Naive thymus-derived CD4-positive, alpha-beta T cell (primary cell): ENCODE measurements around the gene NANOS3. TPM values are rescaled to one million over a fixed set of nuclear protein-coding genes. Genes with fewer than 3 reads are reported as not detected.

Source experiments
- ATAC-seq: fragments of 150-1000 bp; cut with Tn5 transposase; 2 replicates; pipeline ENCODE4 v1.10.0; 2021; ENCODE audit warnings: mild to moderate bottlenecking, moderate library complexity
- CTCF ChIA-PET: fragments of 350-600 bp; sonication (Branson Sonifier 250); formaldehyde crosslinking; loops from one replicate; lab custom pipeline; 2021; ENCODE audit warnings: antibody characterized with exemption; lab: Charles Lee
- POLR2A ChIA-PET: fragments of 350-600 bp; sonication (Branson Sonifier 250); formaldehyde crosslinking; loops from one replicate; lab custom pipeline; 2021; ENCODE audit warnings: antibody characterized with exemption, inconsistent platforms; lab: Charles Lee
- DNase-seq, 9 donors: peaks; one replicate each; pipeline versions ENCODE4 v3.0.0 to v3.0.0-alpha.2; 2020 to 2022; ENCODE audit warnings: mixed read lengths in 1 of 9
- H3K27ac ChIP-seq: one replicate; pipeline ENCODE4 v1.7.0; 2013; ENCODE audit warnings: mild to moderate bottlenecking, low read depth, low read length, moderate library complexity
- H3K27me3 ChIP-seq, 2 donors: one replicate each; pipeline ENCODE4 v1.7.0; 2013; ENCODE audit warnings: low read length in 2 of 2, mild to moderate bottlenecking in 2 of 2, moderate library complexity in 2 of 2; ENCODE audit not compliant: control insufficient read depth in 2 of 2, insufficient read depth in 2 of 2
- H3K36me3 ChIP-seq, 3 experiments: 1 replicate in 2 of 3; 2 replicates in 1 of 3; pipeline ENCODE4 v1.7.0; 2013; ENCODE audit warnings: low read length in 3 of 3, mild to moderate bottlenecking in 3 of 3, moderate library complexity in 1 of 3; ENCODE audit not compliant: insufficient read depth in 3 of 3, control insufficient read depth in 2 of 3
- H3K4me1 ChIP-seq, 2 donors: one replicate each; pipeline ENCODE4 v1.7.0; 2013; ENCODE audit warnings: low read length in 2 of 2, mild to moderate bottlenecking in 2 of 2, moderate library complexity in 1 of 2; ENCODE audit not compliant: control insufficient read depth in 2 of 2, insufficient read depth in 2 of 2
- H3K4me3 ChIP-seq: 2 replicates; pipeline ENCODE4 v1.7.0; 2013; ENCODE audit warnings: mild to moderate bottlenecking, low read length
- H3K9me3 ChIP-seq, 3 experiments: 1 replicate in 2 of 3; 2 replicates in 1 of 3; pipeline ENCODE4 v1.7.0; 2013; ENCODE audit warnings: low read length in 3 of 3; ENCODE audit not compliant: control insufficient read depth in 2 of 3
- H3K27ac Mint-ChIP-seq, 9 donors: one replicate each; pipeline ENCODE4 v1.8.0; 2020 to 2022; ENCODE audit warnings: mixed read lengths in 9 of 9, mild to moderate bottlenecking in 8 of 9, moderate library complexity in 5 of 9, inconsistent platforms in 2 of 9
- H3K27me3 Mint-ChIP-seq, 5 donors: one replicate each; pipeline ENCODE4 v1.8.0; 2021 to 2022; ENCODE audit warnings: mixed read lengths in 5 of 5, mild to moderate bottlenecking in 1 of 5
- H3K36me3 Mint-ChIP-seq, 5 donors: one replicate each; pipeline ENCODE4 v1.8.0; 2020 to 2022; ENCODE audit warnings: mixed read lengths in 5 of 5, mild to moderate bottlenecking in 3 of 5, inconsistent platforms in 1 of 5
- H3K4me1 Mint-ChIP-seq, 7 donors: one replicate each; pipeline ENCODE4 v1.8.0; 2020 to 2022; ENCODE audit warnings: mixed read lengths in 7 of 7, mild to moderate bottlenecking in 3 of 7, inconsistent platforms in 1 of 7
- H3K4me3 Mint-ChIP-seq, 10 donors: one replicate each; pipeline ENCODE4 v1.8.0; 2020 to 2022; ENCODE audit warnings: mild to moderate bottlenecking in 10 of 10, mixed read lengths in 10 of 10, moderate library complexity in 6 of 10, inconsistent platforms in 2 of 10
- H3K9me3 Mint-ChIP-seq, 11 donors: one replicate each; pipeline ENCODE4 v1.8.0; 2020 to 2022; ENCODE audit warnings: mixed read lengths in 11 of 11, mild to moderate bottlenecking in 4 of 11, inconsistent platforms in 1 of 11, moderate library complexity in 1 of 11
- intact Hi-C, 2 donors: fragments of 100-400 bp; cut with micrococcal nuclease; formaldehyde crosslinking; loops; one replicate each; pipeline ENCODE4 v1.15.1; 2023
- polyA plus RNA-seq, 2 donors: library from polyadenylated mRNA; unstranded; fragments of 300-500 nt; fragmentation: Illumina TruSeq; gene quantifications; one replicate each; pipeline ENCODE4 v1.2.3, GENCODE V29; 2021
- total RNA-seq, 6 experiments: library from RNA in 5 of 6; stranded (reverse) in 5 of 6; gene quantifications; 1 replicate in 5 of 6; 2 replicates in 1 of 6; pipeline ENCODE4 v1.2.3 and lab custom pipeline; 2021 to 2026

NANOS3 gene
- total and polyA plus RNA-seq, 7 experiments from 2014 or later = 1.3 to 3.4 TPM; not detected in 5

- Mint-ChIP-seq H3K4me3 (peak overlapping the region; percentile 79 to 93 (median 88)), H3K4me1 (peaks cover 15 to 41% (median 36%) of the 10 kb centered on the region in 7 donors), H3K36me3 (peaks cover 0 to 18% (median 0%) of the 10 kb centered on the region in 5 donors), H3K27ac (peak overlapping the region; percentile 88 to 97 (median 91)), H3K9me3 (no peaks in the 10 kb centered on the region), H3K27me3 (no peaks in the 10 kb centered on the region)
- CTCF ChIA-PET = interaction anchor here (0.5 to 0.6 kb wide), 2 partner anchors 28 to 387 kb away, joined by 4 to 5 read pairs; no protein-coding TSS in a partner anchor
- peaks cover 31 to 41% of the 10 kb centered on the region in 2 donors for H3K4me1 ChIP-seq
- ATAC-seq (peak; percentile 69), DNase-seq (peak; percentile 88 to 97 (median 92))
- H3K9me3 ChIP-seq = no peaks in the 10 kb centered on the region
- H3K27me3 ChIP-seq = no peaks in the 10 kb centered on the region
- POLR2A ChIA-PET = interaction anchor here (0.9 to 1.9 kb wide), 4 partner anchors 8 to 45 kb away, joined by 3 to 7 read pairs (median 4); no protein-coding TSS in a partner anchor
- H3K4me3 ChIP-seq = peak overlapping the region; percentile 70
- H3K36me3 ChIP-seq = no peaks in the 10 kb centered on the region
- intact Hi-C loops = loop anchor here (1.0 to 2.0 kb wide), 7 partner anchors 9 to 73 kb away; partner anchors contain the start of genes BRME1 (in 1 of the 2), CC2D1A (in 1 of the 2) and ZSWIM4 (in 1 of the 2)
- peak overlapping the region; percentile 85 for H3K27ac ChIP-seq
Observed at GRCh38 chr19:13833330-13834243, 43.3 kb upstream of the NANOS3 start.

GRCh38 chr19:13834244-13835069, 42.5 kb upstream of the NANOS3 start:
- peak overlapping the region; percentile 88 to 97 (median 91) for H3K27ac Mint-ChIP-seq
- H3K27ac ChIP-seq = peak overlapping the region; percentile 85
- ATAC-seq (no peak), DNase-seq (peak in 1 of 9 donors; percentile 27)
- H3K9me3 Mint-ChIP-seq = no peaks in the 10 kb centered on the region
- ChIA-PET POLR2A (interaction anchor here (1.0 to 3.4 kb wide), 4 partner anchors 12 to 46 kb away, joined by 3 to 20 read pairs (median 5); no protein-coding TSS in a partner anchor), CTCF (interaction anchor here (0.5 to 0.6 kb wide), 2 partner anchors 27 to 386 kb away, joined by 4 to 5 read pairs; no protein-coding TSS in a partner anchor)
- peak overlapping the region; percentile 79 to 93 (median 88) for H3K4me3 Mint-ChIP-seq
- peak overlapping the region; percentile 70 for H3K4me3 ChIP-seq
- H3K36me3 ChIP-seq = no peaks in the 10 kb centered on the region
- H3K9me3 ChIP-seq = no peaks in the 10 kb centered on the region
- H3K4me1 Mint-ChIP-seq = peaks cover 15 to 49% (median 40%) of the 10 kb centered on the region in 7 donors
- peaks cover 0 to 22% (median 0%) of the 10 kb centered on the region in 5 donors for H3K36me3 Mint-ChIP-seq
- no peaks in the 10 kb centered on the region for H3K27me3 ChIP-seq
- peaks cover 40 to 46% of the 10 kb centered on the region in 2 donors for H3K4me1 ChIP-seq
- intact Hi-C loops = no loop called here
- no peaks in the 10 kb centered on the region for H3K27me3 Mint-ChIP-seq

- DNase-seq (peak in 1 of 9 donors; percentile 45), ATAC-seq (no peak)
- H3K4me1 ChIP-seq = peaks cover 56 to 58% of the 10 kb centered on the region in 2 donors
- intact Hi-C loops = loop anchor here in 1 of 2 donors (1.0 kb wide), 1 partner anchor 25 kb away; no protein-coding TSS in a partner anchor
- no peaks in the 10 kb centered on the region for H3K9me3 ChIP-seq
- H3K36me3 ChIP-seq = no peaks in the 10 kb centered on the region
- H3K4me3 ChIP-seq = peak overlapping the region; percentile 43
- H3K27ac ChIP-seq = peak overlapping the region; percentile 91
- Mint-ChIP-seq H3K27me3 (no peaks in the 10 kb centered on the region), H3K27ac (peak overlapping the region; percentile 93 to 99 (median 97)), H3K4me3 (peak overlapping the region in 9 of 10 donors; percentile 33 to 88 (median 73)), H3K36me3 (peaks cover 0 to 26% (median 0%) of the 10 kb centered on the region in 5 donors), H3K9me3 (no peaks in the 10 kb centered on the region), H3K4me1 (peaks cover 25 to 65% (median 52%) of the 10 kb centered on the region in 7 donors)
- no peaks in the 10 kb centered on the region for H3K27me3 ChIP-seq
- ChIA-PET POLR2A (interaction anchor here (0.6 to 3.4 kb wide), 10 partner anchors 10 to 558 kb away, joined by 3 to 20 read pairs (median 8); partner anchors contain the start of genes ASF1B and ZSWIM4), CTCF (interaction anchor here (0.5 to 2.2 kb wide), 8 partner anchors 11 to 196 kb away, joined by 3 to 13 read pairs (median 6); no protein-coding TSS in a partner anchor)
Observed at GRCh38 chr19:13835791-13836723, 40.9 kb upstream of the NANOS3 start.

GRCh38 chr19:13838435-13839129, 38.4 kb upstream of the NANOS3 start:
- Mint-ChIP-seq H3K27ac (peak overlapping the region; percentile 90 to 98 (median 94)), H3K4me1 (peaks cover 19 to 76% (median 55%) of the 10 kb centered on the region in 7 donors), H3K4me3 (peak overlapping the region; percentile 48 to 96 (median 86)), H3K36me3 (peaks cover 0 to 24% (median 0%) of the 10 kb centered on the region in 5 donors), H3K27me3 (no peaks in the 10 kb centered on the region), H3K9me3 (no peaks in the 10 kb centered on the region)
- H3K4me3 ChIP-seq = peak overlapping the region; percentile 50
- ChIA-PET CTCF (interaction anchor here (0.9 to 1.6 kb wide), 2 partner anchors 23 to 53 kb away, joined by 5 to 9 read pairs; no protein-coding TSS in a partner anchor), POLR2A (interaction anchor here (0.8 to 1.8 kb wide), 6 partner anchors 9 to 50 kb away, joined by 3 to 10 read pairs (median 5); partner anchors contain the start of gene ZSWIM4)
- intact Hi-C loops = loop anchor here (1.0 kb wide), 3 partner anchors 9 to 43 kb away; partner anchors contain the start of gene ZSWIM4 (in 1 of the 2)
- peaks cover 65 to 73% of the 10 kb centered on the region in 2 donors for H3K4me1 ChIP-seq
- no peaks in the 10 kb centered on the region for H3K27me3 ChIP-seq
- DNase-seq = no peak
- H3K27ac ChIP-seq = peak overlapping the region; percentile 91
- ATAC-seq = no peak
- no peaks in the 10 kb centered on the region for H3K9me3 ChIP-seq
- no peaks in the 10 kb centered on the region for H3K36me3 ChIP-seq
